ENCODE measurements around the gene MAP2K2. TPM values are rescaled to one million over a fixed set of nuclear protein-coding genes. Genes with fewer than 3 reads are reported as not detected.
A peak's percentile ranks its signal among the peaks of the same experiment; 100 is the strongest.

MAP2K2 gene
- total RNA-seq, 1 donor from 2014 or later = 154 TPM

GRCh38 chr19:4067396-4068046 is 56.4 kb downstream of the MAP2K2 start:
- Mint-ChIP-seq H3K4me3 (ENCODE audit: low read depth) (peak overlapping the region; percentile 62), H3K27ac (no peak overlapping the region), H3K36me3 (ENCODE audit: insufficient read depth) (no peaks in the 10 kb centered on the region), H3K9me3 (ENCODE audit: low read depth) (no peaks in the 10 kb centered on the region), H3K27me3 (peaks cover 17% of the 10 kb centered on the region), H3K4me1 (ENCODE audit: low read depth) (peaks cover 2% of the 10 kb centered on the region)
- DNase-seq (ENCODE audit: low spot score, unreplicated experiment) = no peak
- peak; percentile 6 for TF ChIP-seq CTCF (IDR thresholded peaks at IDR 0.05; ENCODE audit: unreplicated experiment)

GRCh38 chr19:4066682-4067395 is 57.1 kb downstream of the MAP2K2 start, which contains the start of gene ZBTB7A:
Gene ZBTB7A, minus strand, starts transcription at chr19:4066899. Its CDS starts 11,667 bp downstream, at chr19:4055232.
- Mint-ChIP-seq H3K36me3 (ENCODE audit: insufficient read depth) (no peaks in the 10 kb centered on the region), H3K27ac (no peak within 1 kb of the TSS), H3K9me3 (ENCODE audit: low read depth) (no peaks in the 10 kb centered on the region), H3K4me1 (ENCODE audit: low read depth) (peaks cover 2% of the 10 kb centered on the region), H3K4me3 (ENCODE audit: low read depth) (peak within 1 kb of the TSS; percentile 69), H3K27me3 (peaks cover 17% of the 10 kb centered on the region)
- no peak for DNase-seq (ENCODE audit: low spot score, unreplicated experiment)
- no peak for TF ChIP-seq CTCF (IDR thresholded peaks at IDR 0.05; ENCODE audit: unreplicated experiment)

- Mint-ChIP-seq H3K4me3 (ENCODE audit: low read depth) (peak overlapping the region; percentile 65), H3K4me1 (ENCODE audit: low read depth) (peaks cover 2% of the 10 kb centered on the region), H3K36me3 (ENCODE audit: insufficient read depth) (no peaks in the 10 kb centered on the region), H3K27ac (no peak overlapping the region), H3K27me3 (peaks cover 17% of the 10 kb centered on the region), H3K9me3 (ENCODE audit: low read depth) (no peaks in the 10 kb centered on the region)
- TF ChIP-seq CTCF (IDR thresholded peaks at IDR 0.05; ENCODE audit: unreplicated experiment) = no peak
- DNase-seq (ENCODE audit: low spot score, unreplicated experiment) = no peak
Measured at GRCh38 chr19:4066176-4066606, 57.7 kb downstream of the MAP2K2 start.

GRCh38 chr19:4065430-4066175 is 58.3 kb downstream of the MAP2K2 start:
- no peak overlapping the region for H3K27ac Mint-ChIP-seq
- TF ChIP-seq CTCF (IDR thresholded peaks at IDR 0.05; ENCODE audit: unreplicated experiment) = no peak
- no peaks in the 10 kb centered on the region for H3K36me3 Mint-ChIP-seq (ENCODE audit: insufficient read depth)
- no peaks in the 10 kb centered on the region for H3K9me3 Mint-ChIP-seq (ENCODE audit: low read depth)
- peak; percentile 96 for DNase-seq (ENCODE audit: low spot score, unreplicated experiment)
- peak overlapping the region; percentile 65 for H3K4me3 Mint-ChIP-seq (ENCODE audit: low read depth)
- peaks cover 2% of the 10 kb centered on the region for H3K4me1 Mint-ChIP-seq (ENCODE audit: low read depth)
- H3K27me3 Mint-ChIP-seq = peaks cover 17% of the 10 kb centered on the region
